Gastroesophageal sphincter (tissue), 3 donors: ENCODE results near the gene FAM222B.

Experiments
- CTCF ChIP-seq, 4 experiments: fragments of 200-600 bp in 2 of 4; fragments of 450-650 bp in 2 of 4; sonication (generic) in 1 of 4; IDR thresholded peaks; one replicate each; pipeline ENCODE4 v1.5.1; 2017 to 2019; ENCODE audit warnings: antibody characterized with exemption in 4 of 4, mild to moderate bottlenecking in 2 of 4, moderate library complexity in 2 of 4
- POLR2AphosphoS5 ChIP-seq: sonication (generic); formaldehyde crosslinking; IDR thresholded peaks from one replicate; pipeline ENCODE4 v1.6.1; 2017; ENCODE audit warnings: antibody characterized with exemption

GRCh38 chr17:28857905-28858800 lies 15.6 kb upstream of the FAM222B start:
- TF ChIP-seq CTCF (IDR thresholded peaks at IDR 0.05) (no peak), POLR2AphosphoS5 (no peak)
